HEK293 (cell line): ENCODE data around the gene TM7SF2.

ENCODE experiments used
- CTCF ChIA-PET: fragments of 350-600 bp; formaldehyde crosslinking; extraction: SDS; loops from one replicate; lab custom pipeline; 2021; ENCODE audit warnings: antibody characterized with exemption; lab: Yijun Ruan, JAX
- POLR2A ChIA-PET: fragments of 300-600 bp; formaldehyde crosslinking; extraction: SDS; loops from one replicate; lab custom pipeline; 2020; ENCODE audit warnings: antibody characterized with exemption, inconsistent platforms; lab: Yijun Ruan, JAX
- H3K27ac ChIP-seq: fragments of 200-500 bp; sonication (Bioruptor generic); 2 replicates; pipeline ENCODE4 v1.5.1; 2014; ENCODE audit warnings: low read depth, low read length, control low read depth, inconsistent platforms; ENCODE audit errors: extremely low read depth
- H3K36me3 ChIP-seq, 2 experiments: fragments of 200-500 bp in 1 of 2; sonication (Bioruptor generic) in 1 of 2; 1 replicate in 1 of 2; 2 replicates in 1 of 2; pipeline ENCODE4 v1.5.1; 2014 to 2017; ENCODE audit warnings: inconsistent platforms in 2 of 2, low read length in 2 of 2; ENCODE audit not compliant: control insufficient read depth in 2 of 2, insufficient read depth in 1 of 2
- H3K4me1 ChIP-seq: fragments of 200-500 bp; sonication (Bioruptor generic); 2 replicates; pipeline ENCODE4 v1.5.1; 2014; ENCODE audit warnings: mild to moderate bottlenecking, low read length, inconsistent platforms; ENCODE audit not compliant: control insufficient read depth, insufficient read depth
- H3K4me3 ChIP-seq: 2 replicates; pipeline ENCODE4 v1.5.1; 2011; ENCODE audit warnings: low read depth, mild to moderate bottlenecking, control low read depth, low read length, moderate library complexity
- H3K9me3 ChIP-seq: fragments of 200-500 bp; sonication (Bioruptor generic); 2 replicates; pipeline ENCODE4 v1.5.1; 2014; ENCODE audit warnings: low read depth, low read length, inconsistent platforms; ENCODE audit not compliant: control insufficient read depth, insufficient read depth
- KLF17 ChIP-seq: fragments of 450-650 bp; formaldehyde crosslinking; IDR thresholded peaks from 2 replicates; pipeline ENCODE4 v1.5.1; 2016; ENCODE audit warnings: missing biosample characterization, missing genetic modification characterization
- REST ChIP-seq: fragments of 450-650 bp; formaldehyde crosslinking; IDR thresholded peaks from 2 replicates; pipeline ENCODE4 v1.5.1; 2016; ENCODE audit warnings: missing biosample characterization, missing genetic modification characterization
- SP3 ChIP-seq: fragments of 450-650 bp; formaldehyde crosslinking; IDR thresholded peaks from 2 replicates; pipeline ENCODE4 v1.5.1; 2016; ENCODE audit warnings: missing biosample characterization, missing genetic modification characterization
- ZBTB10 ChIP-seq: fragments of 450-650 bp; formaldehyde crosslinking; IDR thresholded peaks from 2 replicates; pipeline ENCODE4 v1.5.1; 2016; ENCODE audit warnings: missing biosample characterization, missing genetic modification characterization
- ZBTB11 ChIP-seq: fragments of 450-650 bp; formaldehyde crosslinking; conservative IDR thresholded peaks from 2 replicates; pipeline ENCODE4 v1.5.1; 2016; ENCODE audit warnings: low read depth, missing biosample characterization, missing genetic modification characterization
- ZNF140 ChIP-seq: fragments of 450-650 bp; formaldehyde crosslinking; IDR thresholded peaks from 2 replicates; pipeline ENCODE4 v1.5.1; 2016; ENCODE audit warnings: missing biosample characterization, missing genetic modification characterization
- ZNF157 ChIP-seq: fragments of 450-650 bp; formaldehyde crosslinking; IDR thresholded peaks from 2 replicates; pipeline ENCODE4 v1.5.1; 2016; ENCODE audit warnings: missing biosample characterization, missing genetic modification characterization
- ZNF311 ChIP-seq: fragments of 450-650 bp; formaldehyde crosslinking; IDR thresholded peaks from 2 replicates; pipeline ENCODE4 v1.5.1; 2017; ENCODE audit warnings: missing biosample characterization, missing genetic modification characterization, borderline replicate concordance
- ZNF394 ChIP-seq: fragments of 450-650 bp; formaldehyde crosslinking; IDR thresholded peaks from 2 replicates; pipeline ENCODE4 v1.5.1; 2016; ENCODE audit warnings: missing biosample characterization, missing genetic modification characterization, mild to moderate bottlenecking, moderate library complexity, borderline replicate concordance
- ZNF426 ChIP-seq: fragments of 450-650 bp; formaldehyde crosslinking; IDR thresholded peaks from 2 replicates; pipeline ENCODE4 v1.5.1; 2017; ENCODE audit warnings: missing biosample characterization, missing genetic modification characterization, mild to moderate bottlenecking, inconsistent platforms, moderate library complexity
- ZNF555 ChIP-seq: fragments of 450-650 bp; formaldehyde crosslinking; conservative IDR thresholded peaks from 2 replicates; pipeline ENCODE4 v1.5.1; 2017; ENCODE audit warnings: missing biosample characterization, mild to moderate bottlenecking, missing genetic modification characterization, inconsistent platforms
- ZNF558 ChIP-seq: fragments of 450-650 bp; formaldehyde crosslinking; IDR thresholded peaks from 2 replicates; pipeline ENCODE4 v1.5.1; 2016; ENCODE audit warnings: missing biosample characterization, missing genetic modification characterization
- ZNF623 ChIP-seq: fragments of 450-650 bp; formaldehyde crosslinking; IDR thresholded peaks from 2 replicates; pipeline ENCODE4 v1.5.1; 2016; ENCODE audit warnings: missing biosample characterization, missing genetic modification characterization
- ZNF629 ChIP-seq: fragments of 450-650 bp; formaldehyde crosslinking; IDR thresholded peaks from 2 replicates; pipeline ENCODE4 v1.5.1; 2017; ENCODE audit warnings: missing biosample characterization, missing genetic modification characterization
- TF ChIP-seq, protein P1 (sequence below): fragments of 450-650 bp; formaldehyde crosslinking; conservative IDR thresholded peaks from 2 replicates; pipeline ENCODE4 v1.5.1; 2016; ENCODE audit warnings: low read depth, missing biosample characterization, missing genetic modification characterization

The TM7SF2 gene

GRCh38 chr11:65147352-65148075 lies 35.8 kb downstream of the TM7SF2 start:
- TF ChIP-seq, protein P1, sequence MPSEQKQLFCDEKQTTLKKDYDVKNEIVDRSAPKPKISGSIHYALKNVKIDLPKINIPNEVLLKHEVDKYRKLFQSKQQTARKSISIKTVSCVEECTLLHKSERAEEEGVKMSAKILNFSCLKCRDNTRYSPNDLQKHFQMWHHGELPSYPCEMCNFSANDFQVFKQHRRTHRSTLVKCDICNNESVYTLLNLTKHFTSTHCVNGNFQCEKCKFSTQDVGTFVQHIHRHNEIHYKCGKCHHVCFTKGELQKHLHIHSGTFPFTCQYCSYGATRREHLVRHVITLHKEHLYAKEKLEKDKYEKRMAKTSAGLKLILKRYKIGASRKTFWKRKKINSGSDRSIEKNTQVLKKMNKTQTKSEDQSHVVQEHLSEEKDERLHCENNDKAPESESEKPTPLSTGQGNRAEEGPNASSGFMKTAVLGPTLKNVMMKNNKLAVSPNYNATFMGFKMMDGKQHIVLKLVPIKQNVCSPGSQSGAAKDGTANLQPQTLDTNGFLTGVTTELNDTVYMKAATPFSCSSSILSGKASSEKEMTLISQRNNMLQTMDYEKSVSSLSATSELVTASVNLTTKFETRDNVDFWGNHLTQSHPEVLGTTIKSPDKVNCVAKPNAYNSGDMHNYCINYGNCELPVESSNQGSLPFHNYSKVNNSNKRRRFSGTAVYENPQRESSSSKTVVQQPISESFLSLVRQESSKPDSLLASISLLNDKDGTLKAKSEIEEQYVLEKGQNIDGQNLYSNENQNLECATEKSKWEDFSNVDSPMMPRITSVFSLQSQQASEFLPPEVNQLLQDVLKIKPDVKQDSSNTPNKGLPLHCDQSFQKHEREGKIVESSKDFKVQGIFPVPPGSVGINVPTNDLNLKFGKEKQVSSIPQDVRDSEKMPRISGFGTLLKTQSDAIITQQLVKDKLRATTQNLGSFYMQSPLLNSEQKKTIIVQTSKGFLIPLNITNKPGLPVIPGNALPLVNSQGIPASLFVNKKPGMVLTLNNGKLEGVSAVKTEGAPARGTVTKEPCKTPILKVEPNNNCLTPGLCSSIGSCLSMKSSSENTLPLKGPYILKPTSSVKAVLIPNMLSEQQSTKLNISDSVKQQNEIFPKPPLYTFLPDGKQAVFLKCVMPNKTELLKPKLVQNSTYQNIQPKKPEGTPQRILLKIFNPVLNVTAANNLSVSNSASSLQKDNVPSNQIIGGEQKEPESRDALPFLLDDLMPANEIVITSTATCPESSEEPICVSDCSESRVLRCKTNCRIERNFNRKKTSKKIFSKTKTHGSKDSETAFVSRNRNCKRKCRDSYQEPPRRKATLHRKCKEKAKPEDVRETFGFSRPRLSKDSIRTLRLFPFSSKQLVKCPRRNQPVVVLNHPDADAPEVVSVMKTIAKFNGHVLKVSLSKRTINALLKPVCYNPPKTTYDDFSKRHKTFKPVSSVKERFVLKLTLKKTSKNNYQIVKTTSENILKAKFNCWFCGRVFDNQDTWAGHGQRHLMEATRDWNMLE (tag by site-specific recombination), result peak; percentile 75
- no peak for TF ChIP-seq ZNF311 (tag by site-specific recombination)
- peak; percentile 32; the same call in 1 of the 2 replicates for TF ChIP-seq ZNF629 (tag by site-specific recombination)
- TF ChIP-seq ZNF140, result peak; percentile 17; the same call in 1 of the 2 replicates
- TF ChIP-seq REST, result peak; percentile 32; the same call in 1 of the 2 replicates
- no peak for TF ChIP-seq ZBTB10
- peak; percentile 41; the same call in 1 of the 2 replicates for TF ChIP-seq ZNF555
- no peak for TF ChIP-seq KLF17
- peak; percentile 64 for TF ChIP-seq ZNF623 (tag by site-specific recombination)
- peak; percentile 42; the same call in 1 of the 2 replicates for TF ChIP-seq ZNF558 (tag by site-specific recombination)
- TF ChIP-seq ZNF426 (tag by site-specific recombination), result peak; percentile 58
- peak; percentile 44; the same call in 1 of the 2 replicates for TF ChIP-seq ZBTB11 (tag by site-specific recombination)
- no peak for TF ChIP-seq ZNF157 (tag by site-specific recombination)
- TF ChIP-seq SP3, result 0 out of 2 replicates have a peak, but pooled peaks have one; percentile 14
- TF ChIP-seq ZNF394 (tag by site-specific recombination), result peak; percentile 86; the same call in 1 of the 2 replicates
- TF ChIP-seq, all 188 proteins: peak for 11
- H3K9me3 ChIP-seq, result no peaks in the 10 kb centered on the region
- no peak overlapping the region for H3K4me3 ChIP-seq
- POLR2A ChIA-PET, result interaction anchor here (0.7 to 1.7 kb wide), 3 partner anchors 10 to 141 kb away, joined by 3 to 4 read pairs (median 3); no protein-coding TSS in a partner anchor
- CTCF ChIA-PET, result interaction anchor here (0.9 to 1.8 kb wide), 2 partner anchors 12 to 18 kb away, joined by 3 to 7 read pairs; no protein-coding TSS in a partner anchor
- no peaks in the 10 kb centered on the region for H3K36me3 ChIP-seq
- no peaks in the 10 kb centered on the region for H3K4me1 ChIP-seq
- H3K27ac ChIP-seq, result no peak overlapping the region
